CD4-positive, alpha-beta T cell (primary cell): ENCODE data around the gene OCIAD2. TPM values are rescaled to one million over a fixed set of nuclear protein-coding genes. Genes with fewer than 3 reads are reported as not detected.
A peak's percentile ranks its signal among the peaks of the same experiment; 100 is the strongest.

Experiments
- ATAC-seq: fragments of 200-7000 bp; cut with Tn5 transposase; one replicate; pipeline ENCODE4 v1.10.0; 2022; ENCODE audit warnings: mild to moderate bottlenecking; ENCODE audit not compliant: poor library complexity
- CTCF ChIA-PET: fragments of 350-600 bp; sonication (Branson Sonifier 250); formaldehyde crosslinking; loops from one replicate; lab custom pipeline; 2021; ENCODE audit warnings: antibody characterized with exemption, inconsistent platforms; lab: Charles Lee
- POLR2A ChIA-PET: fragments of 350-600 bp; sonication (Branson Sonifier 250); formaldehyde crosslinking; loops from one replicate; lab custom pipeline; 2021; ENCODE audit warnings: antibody characterized with exemption, inconsistent platforms; lab: Charles Lee
- DNase-seq, 14 experiments: peaks; one replicate each; pipeline ENCODE4 v3.0.0-alpha.2; 2013 to 2020; ENCODE audit warnings: mixed read lengths in 2 of 14
- H3K27ac ChIP-seq, 2 donors: one replicate each; pipeline versions ENCODE4 v1.5.1 to v1.7.0; 2013; ENCODE audit warnings: low read length in 2 of 2, low read depth in 1 of 2, mild to moderate bottlenecking in 1 of 2
- H3K27me3 ChIP-seq, 2 experiments: 1 replicate in 1 of 2; 2 replicates in 1 of 2; pipeline versions ENCODE4 v1.6.1 to v1.7.0; 2013; ENCODE audit warnings: low read length in 2 of 2, control low read depth in 1 of 2, mild to moderate bottlenecking in 1 of 2, moderate library complexity in 1 of 2; ENCODE audit not compliant: insufficient read depth in 2 of 2, control insufficient read depth in 1 of 2
- H3K36me3 ChIP-seq: one replicate; pipeline ENCODE4 v1.6.1; 2013; ENCODE audit warnings: low read length, control low read depth; ENCODE audit not compliant: insufficient read depth
- H3K4me1 ChIP-seq: one replicate; pipeline ENCODE4 v1.6.1; 2013; ENCODE audit warnings: low read length, control low read depth; ENCODE audit not compliant: insufficient read depth
- H3K4me3 ChIP-seq: one replicate; pipeline ENCODE4 v1.5.1; 2013; ENCODE audit warnings: mild to moderate bottlenecking, low read length, moderate library complexity
- H3K9me3 ChIP-seq, 2 experiments: 1 replicate in 1 of 2; 2 replicates in 1 of 2; pipeline versions ENCODE4 v1.6.1 to v1.7.0; 2013; ENCODE audit warnings: low read length in 2 of 2, mild to moderate bottlenecking in 2 of 2, control low read depth in 1 of 2, moderate library complexity in 1 of 2; ENCODE audit not compliant: control insufficient read depth in 1 of 2, insufficient read depth in 1 of 2
- H3K27ac Mint-ChIP-seq: one replicate; pipeline ENCODE4 v1.8.0; 2020; ENCODE audit warnings: mixed read lengths
- H3K27me3 Mint-ChIP-seq: one replicate; pipeline ENCODE4 v1.8.0; 2021; ENCODE audit warnings: mixed read lengths
- H3K36me3 Mint-ChIP-seq: one replicate; pipeline ENCODE4 v1.8.0; 2021; ENCODE audit warnings: low read depth, mixed read lengths
- H3K4me1 Mint-ChIP-seq: one replicate; pipeline ENCODE4 v1.8.0; 2021; ENCODE audit warnings: low read depth, mixed read lengths
- H3K4me3 Mint-ChIP-seq: one replicate; pipeline ENCODE4 v1.8.0; 2020; ENCODE audit warnings: mild to moderate bottlenecking, mixed read lengths
- H3K9me3 Mint-ChIP-seq: one replicate; pipeline ENCODE4 v1.8.0; 2020; ENCODE audit warnings: mixed read lengths
- CTCF ChIP-seq: fragments of 200-600 bp; IDR thresholded peaks from one replicate; pipeline ENCODE4 v1.8.0; 2022; ENCODE audit warnings: antibody characterized with exemption, mild to moderate bottlenecking
- intact Hi-C, 2 experiments: fragments of 100-400 bp; cut with DNase I in 1 of 2; cut with micrococcal nuclease in 1 of 2; formaldehyde crosslinking; loops; one replicate each; pipeline versions ENCODE4 v1.15.1 to v1.9.0; 2023 to 2025; cut with DNase I, micrococcal nuclease
- total RNA-seq, 174 experiments: library from RNA in 2 of 174; stranded (reverse) in 2 of 174; gene quantifications; one replicate each; pipeline ENCODE4 v1.2.3 and lab custom pipeline; 2021 to 2026

OCIAD2 gene
- total RNA-seq, 2 experiments from 2014 or later, result 77.0 to 91.1 TPM

DNA sequence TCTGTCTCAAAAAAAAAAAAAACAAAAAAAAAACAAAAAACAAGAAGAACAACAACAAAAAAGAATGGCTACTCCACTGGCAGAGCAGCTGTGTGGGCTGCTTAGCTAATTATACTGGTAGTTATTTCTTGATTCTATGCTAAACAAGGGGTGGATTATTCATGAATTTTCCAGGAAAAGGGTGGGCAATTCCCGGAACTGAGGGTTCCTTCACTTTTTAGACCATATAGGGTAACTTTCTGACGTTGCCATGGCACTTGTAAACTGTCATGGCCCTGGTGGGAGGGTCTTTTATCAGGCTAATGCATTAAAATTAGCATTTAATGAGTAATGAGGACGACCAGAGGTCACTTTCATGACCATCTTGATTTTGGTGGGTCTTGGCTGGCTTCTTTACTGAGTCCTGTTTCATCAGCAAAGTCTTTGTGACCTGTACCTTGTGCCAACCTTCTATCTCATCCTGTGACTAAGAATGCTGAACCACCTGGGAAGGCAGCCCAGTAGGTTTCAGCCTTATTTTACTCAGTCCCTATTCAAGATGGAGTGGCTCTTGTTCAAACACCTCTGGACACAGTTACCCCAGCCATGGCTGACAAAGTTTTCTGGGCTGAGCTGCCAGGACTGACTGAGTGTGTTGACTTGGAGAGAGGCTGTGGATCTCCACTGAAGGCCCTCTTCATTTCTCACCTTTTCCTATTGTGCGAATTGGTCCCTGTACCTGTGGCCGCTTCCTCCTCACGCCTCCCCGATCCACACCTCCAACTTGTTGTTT lies 1.3 kb upstream of the OCIAD2 start:
- ATAC-seq (no peak), DNase-seq (no peak)
- CTCF ChIA-PET, result no interaction called here
- Mint-ChIP-seq H3K4me3 (peak overlapping the region; percentile 73), H3K27me3 (no peaks in the 10 kb centered on the region), H3K27ac (peak overlapping the region; percentile 92), H3K36me3 (peaks cover 32% of the 10 kb centered on the region), H3K9me3 (no peaks in the 10 kb centered on the region), H3K4me1 (peaks cover 39% of the 10 kb centered on the region)
- intact Hi-C loops, result loop anchor here (2.0 to 10.0 kb wide), 8 partner anchors 39 to 773 kb away; partner anchors contain the start of genes OCIAD1 (in 1 of the 2), SLAIN2 (in 1 of the 2) and TXK (in 1 of the 2)
- Histone ChIP-seq H3K36me3 (peaks cover 12% of the 10 kb centered on the region), H3K9me3 (no peaks in the 10 kb centered on the region), H3K27ac (no peak overlapping the region), H3K27me3 (no peaks in the 10 kb centered on the region), H3K4me3 (no peak overlapping the region), H3K4me1 (peaks cover 36% of the 10 kb centered on the region)
- POLR2A ChIA-PET, result interaction anchor here (1.5 to 2.3 kb wide), 2 partner anchors 15 to 77 kb away, joined by 3 to 13 read pairs; partner anchors contain the start of gene OCIAD1
- no peak for TF ChIP-seq CTCF

- no peaks in the 10 kb centered on the region for H3K9me3 ChIP-seq
- peaks cover 56% of the 10 kb centered on the region for H3K4me1 Mint-ChIP-seq
These were observed 1.1 kb downstream of the OCIAD2 start for GRCh38 chr4:48905363-48906015.

More at GRCh38 chr4:48905363-48906015, 1.1 kb downstream of the OCIAD2 start:
- ATAC-seq (no peak), DNase-seq (no peak)
- Histone ChIP-seq H3K27me3 (no peaks in the 10 kb centered on the region), H3K4me1 (peaks cover 40% of the 10 kb centered on the region), H3K27ac (peak overlapping the region in 1 of 2 donors; percentile 82), H3K36me3 (peaks cover 35% of the 10 kb centered on the region), H3K4me3 (peak overlapping the region; percentile 74)
- ChIA-PET CTCF (no interaction called here), POLR2A (interaction anchor here (1.0 to 2.3 kb wide), 5 partner anchors 39 to 564 kb away, joined by 3 to 35 read pairs (median 4); partner anchors contain the start of genes FRYL, OCIAD1 and SLAIN2)
- H3K36me3 Mint-ChIP-seq, result peaks cover 54% of the 10 kb centered on the region
- H3K9me3 Mint-ChIP-seq, result no peaks in the 10 kb centered on the region
- no peak for TF ChIP-seq CTCF
- H3K27ac Mint-ChIP-seq, result peak overlapping the region; percentile 89
- peak overlapping the region; percentile 91 for H3K4me3 Mint-ChIP-seq
- no peaks in the 10 kb centered on the region for H3K27me3 Mint-ChIP-seq
- intact Hi-C loops, result loop anchor here (1.0 to 10.0 kb wide), 11 partner anchors 42 to 771 kb away; partner anchors contain the start of genes FRYL (in 1 of the 2), OCIAD1 (in 1 of the 2), SLAIN2 (in 1 of the 2) and TXK (in 1 of the 2)
